Adipose tissue (tissue), 3 donors: ENCODE measurements around the gene KYAT1. TPM values are rescaled to one million over a fixed set of nuclear protein-coding genes. Genes with fewer than 3 reads are reported as not detected.

Experiments used
- H3K27ac ChIP-seq: one replicate; pipeline ENCODE4 v1.5.1; 2013; ENCODE audit warnings: low read depth, low read length
- WGBS, 3 donors: extraction: QIAGEN DNeasy Blood & Tissue Kit; methylation state at CpG; one replicate each; pipeline ENCODE4 v1.1.7; 2013; 5-methylcytosine and 5-hydroxymethylcytosine counted together
- polyA plus RNA-seq, 3 donors: library from polyadenylated mRNA; stranded (reverse); fragments of 200-250 nt; gene quantifications; one replicate each; pipeline ENCODE4 v1.2.3, GENCODE V29; 2013
- donor health status: healthy with polysubstance abuse.
- donor health status: Bipolar disorder and iron deficiency.
- donor health status: healthy.

The KYAT1 gene
- polyA plus RNA-seq, 3 donors, result 1.7 to 6.2 (median 3.3) TPM

- 93 to 95% (median 95%) methylated on average over 22 of the region's 22 CpGs for WGBS, 3 donors
- no peak overlapping the region for H3K27ac ChIP-seq
These were observed 55.6 kb downstream of the KYAT1 start for GRCh38 chr9:128825923-128826700.

DNA sequence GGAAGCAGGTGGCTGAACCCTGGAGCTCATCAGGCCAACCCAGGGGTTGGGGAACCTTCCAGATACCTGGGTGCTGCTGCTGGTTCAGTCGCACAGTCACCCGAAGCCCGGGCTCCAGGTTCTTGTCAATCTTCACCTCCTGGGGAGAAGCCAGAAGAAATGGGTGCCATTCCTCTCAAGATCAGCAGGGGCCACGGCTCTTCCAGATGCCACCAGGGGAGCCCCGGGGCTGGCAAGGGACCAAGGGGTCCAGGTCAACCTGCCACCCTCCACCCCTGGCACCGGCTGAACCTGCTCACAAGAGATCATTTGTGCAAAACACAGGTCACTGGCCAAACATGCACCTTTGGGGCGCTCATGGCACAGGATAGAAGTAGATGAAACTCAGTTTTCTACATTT is 56.8 kb downstream of the KYAT1 start:
- WGBS, 3 donors, result 82 to 88% (median 88%) methylated on average over 7 of the region's 7 CpGs
- no peak overlapping the region for H3K27ac ChIP-seq

DNA sequence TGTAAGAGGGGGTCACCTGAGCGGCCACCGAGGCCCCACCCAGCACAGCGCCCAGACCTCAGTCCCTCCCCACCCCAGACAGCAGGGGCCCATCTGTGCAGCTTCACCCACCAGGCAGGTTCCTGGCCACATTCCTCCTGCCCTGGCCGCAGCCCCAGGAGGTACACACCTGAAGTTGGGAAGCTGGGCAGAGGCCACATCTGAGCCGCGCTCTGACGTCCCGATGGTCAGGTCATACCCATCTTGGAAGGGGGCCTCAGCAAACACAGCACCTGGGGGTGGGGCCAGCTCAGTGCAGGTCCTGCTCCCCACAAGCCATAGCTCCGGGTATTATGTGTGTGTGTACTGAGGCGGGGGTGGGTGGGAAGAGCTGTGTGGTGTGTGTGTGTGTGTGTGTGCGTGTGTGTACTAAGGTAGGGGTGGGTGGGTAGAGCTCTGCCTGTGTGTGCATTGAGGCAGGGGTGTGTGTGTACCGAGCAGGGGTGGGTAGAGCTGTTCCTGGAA is 57.8 kb downstream of the KYAT1 start:
- WGBS, 3 donors, result 75 to 89% (median 88%) methylated on average over 12 of the region's 12 CpGs
- no peak overlapping the region for H3K27ac ChIP-seq

DNA sequence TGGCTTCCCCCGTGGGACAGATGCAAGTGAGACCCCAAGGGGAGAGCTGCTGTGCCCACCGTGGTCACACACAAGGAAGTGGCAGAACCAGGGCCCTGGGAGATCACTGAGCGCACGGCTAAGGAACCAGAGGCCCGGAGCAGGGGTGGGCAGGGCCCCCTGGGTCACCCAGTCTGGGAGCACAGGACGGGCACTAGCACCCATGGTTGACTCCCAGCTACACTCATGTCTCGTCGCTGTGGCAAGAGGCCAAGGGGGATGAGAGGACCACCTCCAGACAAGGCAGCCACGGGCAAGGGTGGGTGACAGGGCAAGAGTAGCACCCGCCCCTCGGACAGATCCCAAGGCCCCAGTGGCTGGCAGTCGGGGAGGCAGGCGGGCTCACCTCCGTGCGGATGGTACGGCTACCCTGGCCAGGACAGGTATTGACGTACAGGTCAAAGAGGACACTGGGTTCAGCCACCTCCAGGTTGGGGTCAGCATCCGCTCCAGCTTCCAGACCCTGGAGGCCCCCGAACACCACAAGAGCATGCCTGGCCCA is 58.3 kb downstream of the KYAT1 start:
- 86 to 91% (median 88%) methylated on average over 19 of the region's 19 CpGs for WGBS, 3 donors
- H3K27ac ChIP-seq, result no peak overlapping the region

DNA sequence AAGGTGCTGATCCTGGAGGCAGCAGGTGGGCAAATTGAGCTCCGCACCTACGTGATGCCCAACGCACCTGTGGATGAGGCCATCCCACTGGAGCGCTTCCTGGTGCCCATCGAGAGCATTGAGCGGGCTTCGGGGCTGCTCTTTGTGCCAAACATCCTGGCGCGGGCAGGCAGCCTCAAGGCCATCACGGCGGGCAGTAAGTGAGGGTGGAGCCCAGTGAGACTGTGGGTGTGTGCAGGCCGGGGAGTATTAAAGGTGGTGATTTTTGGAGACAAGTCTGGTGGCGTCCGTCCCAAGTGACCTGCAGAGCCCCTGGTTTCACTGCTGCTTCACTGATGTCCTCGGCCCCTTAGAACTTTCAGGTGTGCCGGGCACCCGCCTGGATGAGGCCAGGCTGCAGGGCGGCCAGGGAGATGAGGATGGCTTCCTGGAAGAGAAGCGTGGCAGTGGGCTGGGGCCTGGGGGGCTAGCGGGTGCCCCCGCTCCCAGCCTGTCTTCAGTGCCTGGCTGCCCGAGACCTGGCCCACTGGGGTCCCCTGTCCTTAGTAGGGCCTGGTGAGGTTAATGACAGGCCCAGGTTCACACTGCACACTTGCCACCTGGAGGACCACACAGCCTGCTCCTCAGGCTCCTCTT is 59.2 kb downstream of the KYAT1 start:
- 69 to 93% (median 90%) methylated on average over 22 of the region's 22 CpGs for WGBS, 3 donors
- H3K27ac ChIP-seq, result no peak overlapping the region

DNA sequence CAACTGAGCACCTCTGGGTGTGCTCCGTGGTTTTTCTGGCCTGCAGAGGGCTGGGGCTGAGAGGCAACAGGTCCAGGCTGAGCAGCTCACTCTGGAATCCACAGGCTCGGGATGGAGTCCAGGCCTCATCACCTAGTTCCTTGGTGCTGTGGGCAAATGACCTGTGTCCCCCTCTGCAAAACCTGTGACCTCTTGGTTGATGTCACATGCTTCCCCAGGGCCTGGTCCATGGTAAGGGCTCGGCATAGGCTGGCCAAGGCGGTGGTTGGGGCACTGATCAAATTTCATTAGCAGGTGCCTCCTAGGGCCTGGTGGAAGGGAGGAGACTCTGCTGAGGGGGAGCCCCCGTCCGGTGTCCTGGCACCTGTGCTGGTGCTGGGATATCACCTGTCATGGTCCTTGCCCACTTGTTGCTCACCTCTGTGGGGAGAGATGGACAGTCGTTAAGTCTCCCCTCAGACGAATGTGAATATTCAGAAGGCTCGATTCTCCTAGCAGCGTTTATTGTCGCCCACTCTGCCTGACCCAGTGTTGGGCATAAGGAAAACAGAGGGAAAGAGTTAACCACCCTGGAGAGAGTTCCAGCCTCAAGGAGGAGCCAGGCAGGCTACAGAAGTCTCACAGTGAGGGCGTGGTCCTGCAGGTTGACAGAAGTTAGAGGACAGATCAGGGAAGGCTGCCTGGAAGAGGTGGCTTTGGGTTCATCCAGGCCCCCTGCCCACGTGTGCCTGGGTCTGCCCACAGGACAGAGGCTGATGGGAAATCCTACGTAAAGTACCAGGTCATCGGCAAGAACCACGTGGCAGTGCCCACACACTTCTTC is 60.0 kb downstream of the KYAT1 start:
- 87 to 91% (median 88%) methylated on average over 16 of the region's 16 CpGs for WGBS, 3 donors

GRCh38 chr9:128820665-128821583 is 60.8 kb downstream of the KYAT1 start:
- H3K27ac ChIP-seq, result no peak overlapping the region
- 85 to 87% (median 86%) methylated on average over 24 of the region's 24 CpGs for WGBS, 3 donors

More for the DNA sequence above, 60.0 kb downstream of the KYAT1 start:
- H3K27ac ChIP-seq, result no peak overlapping the region

GRCh38 chr9:128819716-128820664 is 61.8 kb downstream of the KYAT1 start:
- WGBS, 3 donors, result 68 to 76% (median 73%) methylated on average over 18 of the region's 18 CpGs
- no peak overlapping the region for H3K27ac ChIP-seq

DNA sequence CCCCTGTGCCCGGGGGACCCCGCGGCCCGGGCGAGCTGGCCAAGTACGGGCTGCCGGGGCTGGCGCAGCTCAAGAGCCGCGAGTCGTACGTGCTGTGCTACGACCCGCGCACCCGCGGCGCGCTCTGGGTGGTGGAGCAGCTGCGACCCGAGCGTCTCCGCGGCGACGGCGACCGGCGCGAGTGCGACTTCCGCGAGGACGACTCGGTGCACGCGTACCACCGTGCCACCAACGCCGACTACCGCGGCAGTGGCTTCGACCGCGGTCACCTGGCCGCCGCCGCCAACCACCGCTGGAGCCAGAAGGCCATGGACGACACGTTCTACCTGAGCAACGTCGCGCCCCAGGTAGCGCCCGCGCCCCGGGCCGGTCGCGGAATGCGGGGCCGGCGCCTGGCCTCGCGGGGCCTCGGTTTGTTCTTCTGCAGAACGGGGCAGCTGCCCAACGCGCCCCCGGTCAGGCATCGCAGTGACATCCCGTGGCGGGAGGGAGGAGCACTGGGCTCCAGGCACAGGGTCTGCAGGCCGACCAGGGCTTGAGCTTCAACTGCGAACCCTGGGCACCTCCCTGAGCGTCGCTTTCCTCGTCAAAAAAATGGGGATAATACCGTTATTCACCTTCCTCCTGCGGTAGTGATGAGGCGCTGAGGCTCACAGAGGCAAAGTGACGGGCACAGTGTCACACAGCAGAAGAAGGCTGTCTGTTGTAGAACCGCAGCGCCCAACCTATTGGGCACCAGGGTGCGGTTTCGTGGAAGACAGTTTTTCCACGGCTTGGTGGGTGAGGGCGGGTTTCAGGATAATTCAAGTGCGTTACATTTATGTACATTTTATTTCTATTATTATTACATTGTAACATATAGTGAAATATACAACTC is 62.7 kb downstream of the KYAT1 start:
- H3K27ac ChIP-seq, result no peak overlapping the region
- WGBS, 3 donors, result 9 to 13% (median 10%) methylated on average over 78 to 90 of the region's 90 CpGs

GRCh38 chr9:128818099-128818838 is 63.5 kb downstream of the KYAT1 start, which contains the start of gene ENDOG:
ENDOG (plus strand) TSS chr9:128818500; CDS start chr9:128818685, 185 bp downstream.
- WGBS, 3 donors, result 0% methylated on average over 63 to 70 of the region's 70 CpGs
- no peak within 1 kb of the TSS for H3K27ac ChIP-seq

DNA sequence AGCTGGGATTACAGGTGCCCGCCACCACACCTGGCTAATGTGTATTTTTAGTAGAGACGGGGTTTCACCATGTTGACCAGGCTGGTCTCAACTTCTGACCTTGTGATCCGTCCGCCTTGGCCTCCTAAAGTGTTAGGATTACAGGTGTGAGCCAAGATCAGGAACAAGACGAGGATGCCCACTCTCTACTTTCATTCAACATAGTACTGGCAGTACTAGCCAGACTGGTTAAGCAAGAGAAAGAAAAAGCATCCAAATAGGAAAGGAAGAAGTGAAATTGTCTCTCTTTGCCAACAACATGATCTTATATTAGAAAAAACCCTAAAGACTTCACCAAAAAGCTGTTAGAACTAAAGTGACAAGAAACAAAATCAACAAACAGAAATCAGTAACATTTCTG is 70.9 kb downstream of the KYAT1 start:
- no peak overlapping the region for H3K27ac ChIP-seq
- 60 to 85% (median 74%) methylated on average over 5 of the region's 5 CpGs for WGBS, 3 donors

DNA sequence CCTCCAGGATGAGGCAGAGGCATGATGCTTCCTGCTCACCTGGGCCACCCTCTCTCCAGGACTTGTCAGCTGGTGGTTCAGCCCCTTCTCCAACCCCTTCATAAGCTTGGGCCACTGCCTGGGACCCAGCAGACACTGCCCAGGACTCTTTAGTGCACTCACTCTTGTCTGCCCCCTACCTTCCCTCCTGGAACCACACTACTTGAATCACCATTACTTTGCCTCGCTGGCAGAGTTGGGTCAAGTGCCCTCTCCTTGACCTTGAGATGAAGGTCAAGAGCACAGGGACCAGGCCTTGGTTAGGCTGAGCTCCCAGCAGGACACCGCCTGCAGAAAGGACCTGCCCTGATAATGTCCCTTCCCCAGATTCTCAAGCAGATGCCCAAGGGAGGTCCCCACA is 71.9 kb downstream of the KYAT1 start:
- WGBS, 3 donors, result 65 to 74% (median 73%) methylated on average over 2 of the region's 2 CpGs

DNA sequence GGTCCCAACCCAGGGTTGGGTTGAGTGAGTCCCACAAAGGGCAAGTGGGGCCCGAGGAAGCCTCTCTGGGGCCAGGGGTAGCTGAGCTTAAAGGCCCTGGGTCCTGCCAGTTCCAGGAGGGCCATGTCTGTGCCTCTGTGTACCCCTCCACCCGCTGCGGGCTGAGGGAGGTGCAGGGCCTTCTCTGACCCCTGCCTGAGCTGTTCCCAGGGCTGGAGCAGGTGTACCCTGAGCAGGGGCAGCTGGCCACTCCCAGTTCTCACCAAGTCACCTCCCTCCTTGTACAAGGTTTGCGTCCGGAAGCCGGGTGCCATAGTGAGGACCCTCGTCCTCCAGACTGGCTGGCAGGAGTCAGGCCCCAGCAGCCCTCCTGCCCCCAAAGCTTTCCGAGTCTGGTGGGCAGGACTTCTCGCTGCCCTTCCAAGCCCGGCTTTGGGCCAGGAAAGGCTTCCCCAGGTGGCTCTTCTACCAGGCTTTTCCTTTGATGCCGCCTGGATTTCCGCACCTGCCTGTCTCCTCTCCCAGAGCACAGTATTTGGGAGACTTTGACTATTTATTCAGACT is 72.6 kb downstream of the KYAT1 start:
- no peak overlapping the region for H3K27ac ChIP-seq
- WGBS, 3 donors, result 90 to 95% (median 95%) methylated on average over 12 of the region's 12 CpGs

More for the DNA sequence above, 71.9 kb downstream of the KYAT1 start:
- no peak overlapping the region for H3K27ac ChIP-seq

GRCh38 chr9:128808543-128808942 is 73.2 kb downstream of the KYAT1 start:
- WGBS, 3 donors, result 82 to 91% (median 90%) methylated on average over 3 of the region's 3 CpGs
- H3K27ac ChIP-seq, result no peak overlapping the region

- no peak overlapping the region for H3K27ac ChIP-seq
- 84 to 87% (median 86%) methylated on average over 13 to 14 of the region's 14 CpGs for WGBS, 3 donors
These were observed 73.9 kb downstream of the KYAT1 start for GRCh38 chr9:128807827-128808226.
